ENCODE results near the gene RXRA.

Gene RXRA

GRCh38 chr9:134325813-134326723, at the start of gene RXRA:
TSS of gene RXRA (plus strand) at chr9:134326455. CDS start at chr9:134326632, 177 bp downstream.
- DNase-seq = peak; percentile 51

GRCh38 chr9:134278286-134278685, 48.0 kb upstream of the RXRA start:
- no peak for DNase-seq

- no peak for DNase-seq
These were observed 47.1 kb upstream of the RXRA start for GRCh38 chr9:134278974-134279640.

GRCh38 chr9:134282138-134282650, 44.1 kb upstream of the RXRA start:
- DNase-seq = no peak

GRCh38 chr9:134283111-134283515, 43.1 kb upstream of the RXRA start:
- no peak for DNase-seq

GRCh38 chr9:134283692-134284265, 42.5 kb upstream of the RXRA start:
- DNase-seq = no peak

GRCh38 chr9:134284273-134284672, 42.0 kb upstream of the RXRA start:
- DNase-seq = no peak

GRCh38 chr9:134284741-134285140, 41.5 kb upstream of the RXRA start:
- DNase-seq = no peak

- DNase-seq = no peak
These were observed 40.9 kb upstream of the RXRA start for GRCh38 chr9:134285215-134285845.

- no peak for DNase-seq
These were observed 39.6 kb upstream of the RXRA start for GRCh38 chr9:134286471-134287245.

GRCh38 chr9:134287591-134288491, 38.4 kb upstream of the RXRA start:
- DNase-seq = no peak

GRCh38 chr9:134288746-134289145, 37.5 kb upstream of the RXRA start:
- DNase-seq = no peak

- DNase-seq = no peak
These were observed 36.9 kb upstream of the RXRA start for GRCh38 chr9:134289241-134289875.

GRCh38 chr9:134290603-134291451, 35.4 kb upstream of the RXRA start:
- DNase-seq = no peak

GRCh38 chr9:134291452-134291881, 34.8 kb upstream of the RXRA start:
- no peak for DNase-seq

- no peak for DNase-seq
These were observed 34.0 kb upstream of the RXRA start for GRCh38 chr9:134291961-134292871.

GRCh38 chr9:134293031-134293521, 33.2 kb upstream of the RXRA start:
- DNase-seq = no peak

- no peak for DNase-seq
These were observed 32.6 kb upstream of the RXRA start for GRCh38 chr9:134293611-134294152.

Data from NCI-H774 (cell line).